Muscle of leg (tissue), 11 donors: ENCODE results near the gene TMC8. TPM values are rescaled to one million over a fixed set of nuclear protein-coding genes. Genes with fewer than 3 reads are reported as not detected.

Experiments
- DNase-seq: peaks from one replicate; pipeline ENCODE4 v3.0.0; 2013
- H3K27ac ChIP-seq: one replicate; pipeline ENCODE4 v1.5.1; 2013; ENCODE audit warnings: mild to moderate bottlenecking, low read length, control low read depth
- H3K27me3 ChIP-seq: one replicate; pipeline ENCODE4 v1.6.1; 2013; ENCODE audit warnings: low read length; ENCODE audit not compliant: control insufficient read depth, insufficient read depth
- H3K36me3 ChIP-seq: one replicate; pipeline ENCODE4 v1.6.1; 2013; ENCODE audit warnings: low read length; ENCODE audit not compliant: control insufficient read depth, insufficient read depth
- H3K4me1 ChIP-seq: one replicate; pipeline ENCODE4 v1.6.1; 2013; ENCODE audit warnings: low read length; ENCODE audit not compliant: control insufficient read depth, insufficient read depth
- H3K4me3 ChIP-seq: one replicate; pipeline ENCODE4 v1.5.1; 2013; ENCODE audit warnings: low read length, control low read depth
- H3K9me3 ChIP-seq: replicated peaks from 2 replicates; pipeline ENCODE4 v1.6.1; 2013; ENCODE audit warnings: low read depth, low read length; ENCODE audit not compliant: control insufficient read depth
- WGBS: methylation state at CpG from one replicate; pipeline ENCODE4 v1.1.5; 2013; ENCODE audit warnings: missing lambda C conversion rate; ENCODE audit not compliant: insufficient coverage; 5-methylcytosine and 5-hydroxymethylcytosine counted together
- polyA plus RNA-seq, 8 donors: library from polyadenylated mRNA; unstranded; fragments of 120-200 nt; gene quantifications; one replicate each; pipeline versions ENCODE4 v1.2.1 to v1.2.3, GENCODE V29; 2013; ENCODE audit warnings: inconsistent platforms in 1 of 8, low replicate concordance in 1 of 8; ENCODE audit not compliant: insufficient read length in 8 of 8, insufficient read depth in 1 of 8
- total RNA-seq: library from RNA; stranded (reverse); fragments of 120-200 nt; gene quantifications from one replicate; pipeline ENCODE4 v1.2.4, GENCODE V29; 2013

The TMC8 gene
- total and polyA plus RNA-seq, 9 donors, result 1.2 to 3.8 (median 2.6) TPM

DNA sequence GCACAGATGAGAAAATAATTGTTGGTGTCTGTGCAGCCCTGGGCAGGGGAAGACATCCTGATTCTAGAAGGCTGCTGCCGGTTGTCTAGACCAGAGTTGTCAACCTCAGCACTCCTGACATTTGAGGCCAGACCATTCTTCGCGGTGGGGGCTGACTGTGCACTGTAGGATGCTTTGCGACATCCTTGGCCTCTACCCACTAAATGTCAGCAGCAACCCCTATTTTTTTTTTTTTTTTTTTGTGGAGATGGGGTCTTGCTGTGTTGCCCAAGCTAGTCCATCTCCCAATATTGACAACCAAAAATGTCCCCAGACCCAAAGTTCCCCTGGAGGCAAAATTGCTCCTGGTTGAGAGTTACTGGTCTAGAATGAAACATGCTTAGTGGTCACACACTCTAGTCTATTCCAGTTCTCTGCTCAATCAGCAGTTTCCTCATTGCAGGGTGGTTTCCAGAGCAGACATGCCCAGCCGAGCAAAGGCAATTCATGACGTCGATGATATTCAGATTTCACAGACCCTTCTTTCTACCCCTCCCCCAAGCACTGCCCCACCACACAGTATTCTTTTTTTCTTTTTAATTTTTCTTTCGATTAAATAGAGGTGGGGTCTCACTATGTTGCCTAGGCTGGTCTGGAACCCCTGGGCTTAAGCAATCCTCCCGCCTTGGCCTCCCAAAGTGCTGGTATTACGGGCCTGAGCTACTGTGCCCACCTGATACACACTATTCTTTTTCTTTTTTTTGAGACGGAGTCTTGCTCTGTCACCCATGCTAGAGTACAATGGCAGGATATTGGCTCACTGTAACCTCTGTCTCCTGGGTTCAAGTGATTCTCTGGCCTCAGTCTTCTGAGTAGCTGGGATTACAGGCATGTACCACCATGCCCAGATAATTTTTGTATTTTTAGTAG, 24.6 kb downstream of the TMC8 start:
- Histone ChIP-seq H3K4me3 (no peak overlapping the region), H3K27me3 (no peaks in the 10 kb centered on the region), H3K27ac (no peak overlapping the region), H3K4me1 (peaks cover 9% of the 10 kb centered on the region), H3K36me3 (no peaks in the 10 kb centered on the region), H3K9me3 (no peaks in the 10 kb centered on the region)
- 77% methylated on average over 5 of the region's 11 CpGs for WGBS
- no peak for DNase-seq

- no peaks in the 10 kb centered on the region for H3K27me3 ChIP-seq
- no peaks in the 10 kb centered on the region for H3K36me3 ChIP-seq
- H3K4me3 ChIP-seq, result no peak overlapping the region
- DNase-seq, result no peak
- 72% methylated on average over 3 of the region's 10 CpGs for WGBS
- no peaks in the 10 kb centered on the region for H3K9me3 ChIP-seq
- no peaks in the 10 kb centered on the region for H3K4me1 ChIP-seq
- H3K27ac ChIP-seq, result no peak overlapping the region
These were observed 29.1 kb downstream of the TMC8 start for GRCh38 chr17:78159575-78160158.

- Histone ChIP-seq H3K4me3 (no peak overlapping the region), H3K36me3 (no peaks in the 10 kb centered on the region), H3K4me1 (peaks cover 7% of the 10 kb centered on the region), H3K27ac (no peak overlapping the region), H3K9me3 (no peaks in the 10 kb centered on the region), H3K27me3 (no peaks in the 10 kb centered on the region)
- no peak for DNase-seq
- 80% methylated on average over 17 of the region's 22 CpGs for WGBS
These were observed 33.5 kb downstream of the TMC8 start for GRCh38 chr17:78163881-78164747.

DNA sequence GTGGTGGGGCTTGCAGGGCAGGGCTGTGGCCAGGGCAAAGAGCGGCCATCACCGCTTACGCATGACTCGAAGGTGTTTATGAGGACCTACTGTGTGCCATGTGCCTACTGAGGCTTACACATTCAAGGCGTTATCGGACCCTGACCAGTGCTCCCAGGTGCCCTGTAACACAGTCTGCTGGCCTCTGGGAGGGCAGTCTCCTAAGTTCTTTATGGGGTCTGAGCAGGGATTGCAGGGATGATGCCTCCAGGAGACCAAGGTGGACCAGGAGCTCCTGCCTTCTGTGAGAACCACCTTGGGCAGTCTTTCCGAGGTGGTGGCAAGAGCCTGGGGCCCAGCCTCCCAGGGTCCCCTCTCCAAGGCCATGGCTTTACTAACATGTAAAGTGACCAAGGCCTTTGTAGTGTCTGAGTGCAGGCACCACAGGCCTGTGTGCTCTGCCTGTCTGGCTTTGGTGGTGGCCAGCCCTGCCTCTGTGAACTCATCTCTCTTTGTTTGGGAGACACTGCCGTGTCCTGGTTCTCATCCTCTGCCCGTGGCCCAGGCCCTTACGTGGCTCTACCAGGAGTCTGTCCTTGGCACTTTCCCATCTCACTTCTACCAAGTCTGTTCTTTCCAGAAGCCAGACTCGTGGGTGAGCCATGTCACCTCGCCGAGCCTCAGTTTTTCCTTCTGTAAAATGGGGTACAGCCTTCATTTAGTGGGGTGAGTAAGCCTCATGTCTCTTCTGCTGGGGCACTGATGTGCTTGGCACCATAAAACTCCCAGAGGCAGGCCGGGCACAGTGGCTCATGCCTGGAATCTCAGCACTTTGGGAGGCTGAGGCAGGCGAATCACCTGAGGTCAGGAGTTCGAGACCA, 34.4 kb downstream of the TMC8 start:
- H3K36me3 ChIP-seq, result no peaks in the 10 kb centered on the region
- no peaks in the 10 kb centered on the region for H3K27me3 ChIP-seq
- H3K4me1 ChIP-seq, result peaks cover 15% of the 10 kb centered on the region
- H3K9me3 ChIP-seq, result no peaks in the 10 kb centered on the region
- no peak overlapping the region for H3K4me3 ChIP-seq
- 89% methylated on average over 13 of the region's 16 CpGs for WGBS
- no peak overlapping the region for H3K27ac ChIP-seq
- DNase-seq, result no peak

DNA sequence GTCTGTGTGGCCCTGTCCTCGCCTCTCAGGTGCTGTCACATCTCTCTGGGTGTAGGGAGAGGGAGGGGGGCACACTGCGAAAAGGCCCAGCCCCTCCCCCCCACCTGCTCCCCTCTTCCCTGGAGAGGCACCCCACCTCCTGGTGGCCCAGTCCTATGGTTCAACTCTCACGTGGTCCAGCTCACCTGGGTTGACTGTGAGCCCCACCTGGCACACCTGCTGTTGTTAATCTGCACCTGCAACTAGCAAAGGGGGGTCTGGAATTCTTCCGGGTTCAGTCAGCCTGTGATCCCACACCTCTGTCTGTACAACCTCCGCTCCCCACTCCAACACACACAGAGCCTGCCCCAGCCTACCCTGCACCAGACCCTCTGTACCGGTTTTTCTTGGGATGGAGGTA, 35.8 kb downstream of the TMC8 start:
- Histone ChIP-seq H3K27ac (no peak overlapping the region), H3K9me3 (no peaks in the 10 kb centered on the region), H3K27me3 (no peaks in the 10 kb centered on the region), H3K4me3 (no peak overlapping the region), H3K36me3 (peaks cover 4% of the 10 kb centered on the region), H3K4me1 (peaks cover 27% of the 10 kb centered on the region)
- no peak for DNase-seq
- WGBS, result 0% methylated on average over 1 of the region's 6 CpGs

DNA sequence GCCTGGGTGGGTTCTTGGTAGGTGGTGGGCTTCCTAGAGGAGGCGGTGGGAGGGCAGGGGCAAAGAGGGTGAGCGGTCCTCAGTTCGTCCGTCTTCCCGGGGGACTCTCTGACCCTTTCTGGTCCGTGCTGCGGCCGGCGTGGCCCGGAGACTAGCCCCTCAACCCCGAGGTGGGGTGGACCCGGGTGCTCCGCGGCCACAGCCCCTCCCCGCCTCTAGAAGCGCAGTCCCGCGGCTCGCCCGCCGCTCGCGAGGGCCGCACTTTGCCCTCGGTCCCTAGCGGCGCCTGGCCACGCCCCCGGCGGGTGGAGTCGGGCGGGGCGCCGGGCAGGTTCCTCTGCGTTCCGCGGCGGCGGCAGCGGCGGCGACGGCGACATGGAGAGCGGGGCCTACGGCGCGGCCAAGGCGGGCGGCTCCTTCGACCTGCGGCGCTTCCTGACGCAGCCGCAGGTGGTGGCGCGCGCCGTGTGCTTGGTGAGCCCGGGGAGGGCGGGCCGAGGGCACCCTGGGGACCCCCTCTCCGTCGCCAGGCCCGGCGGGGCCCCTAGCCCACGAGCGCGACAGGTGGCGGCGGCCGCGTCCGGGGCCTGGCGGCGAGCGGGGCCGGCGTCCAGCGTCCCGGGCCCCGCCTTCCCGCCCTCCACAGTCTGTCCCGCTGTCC, 37.8 kb downstream of the TMC8 start, which contains the start of gene SYNGR2:
SYNGR2 (plus strand) TSS at position 340 of the 661 bp plus-strand sequence; CDS start at position 376, 36 bp downstream.
- no peaks in the 10 kb centered on the region for H3K9me3 ChIP-seq
- peak within 1 kb of the TSS; percentile 59 for H3K4me3 ChIP-seq
- H3K27me3 ChIP-seq, result no peaks in the 10 kb centered on the region
- DNase-seq, result peak; percentile 80
- peaks cover 20% of the 10 kb centered on the region for H3K36me3 ChIP-seq
- under 1% methylated on average over 67 of the region's 84 CpGs for WGBS
- peaks cover 46% of the 10 kb centered on the region for H3K4me1 ChIP-seq
- peak within 1 kb of the TSS; percentile 81 for H3K27ac ChIP-seq

- Histone ChIP-seq H3K36me3 (peaks cover 24% of the 10 kb centered on the region), H3K9me3 (no peaks in the 10 kb centered on the region), H3K27ac (peak overlapping the region; percentile 81), H3K4me1 (peaks cover 54% of the 10 kb centered on the region), H3K27me3 (no peaks in the 10 kb centered on the region), H3K4me3 (peak overlapping the region; percentile 59)
- no peak for DNase-seq
- 13% methylated on average over 14 of the region's 38 CpGs for WGBS
These were observed 38.6 kb downstream of the TMC8 start for GRCh38 chr17:78168903-78169793.

- no peak overlapping the region for H3K4me3 ChIP-seq
These were observed 40.4 kb downstream of the TMC8 start for GRCh38 chr17:78170692-78171590.

More at GRCh38 chr17:78170692-78171590, 40.4 kb downstream of the TMC8 start:
- H3K27ac ChIP-seq, result peak overlapping the region; percentile 79
- no peak for DNase-seq
- WGBS, result 78% methylated on average over 26 of the region's 31 CpGs
- no peaks in the 10 kb centered on the region for H3K9me3 ChIP-seq
- peaks cover 72% of the 10 kb centered on the region for H3K4me1 ChIP-seq
- no peaks in the 10 kb centered on the region for H3K27me3 ChIP-seq
- peaks cover 36% of the 10 kb centered on the region for H3K36me3 ChIP-seq
